Neuronal stem cell (in vitro differentiated cells): ENCODE data around the gene YTHDF1.

ENCODE experiments used
- DNase-seq: peaks from one replicate; pipeline ENCODE4 v3.0.0-alpha.2; 2013; ENCODE audit warnings: low spot score
- H2AFZ ChIP-seq: one replicate; pipeline ENCODE4 v1.6.1; 2013; ENCODE audit warnings: mild to moderate bottlenecking, low read length, inconsistent platforms
- H2AK5ac ChIP-seq: 2 replicates; pipeline ENCODE4 v1.6.1; 2013; ENCODE audit warnings: low read depth, mild to moderate bottlenecking, inconsistent platforms, low read length, moderate library complexity, mixed read lengths
- H2BK120ac ChIP-seq: 2 replicates; pipeline ENCODE4 v1.6.1; 2013; ENCODE audit warnings: low read depth, mild to moderate bottlenecking, inconsistent platforms, low read length, moderate library complexity, mixed read lengths
- H2BK12ac ChIP-seq: one replicate; pipeline ENCODE4 v1.6.1; 2013; ENCODE audit warnings: low read length, inconsistent platforms
- H2BK15ac ChIP-seq: 2 replicates; pipeline ENCODE4 v1.6.1; 2013; ENCODE audit warnings: mild to moderate bottlenecking, low read length, inconsistent platforms, mixed read lengths
- H2BK5ac ChIP-seq: one replicate; pipeline ENCODE4 v1.6.1; 2013; ENCODE audit warnings: inconsistent platforms, mild to moderate bottlenecking, low read length, moderate library complexity
- H3K14ac ChIP-seq: one replicate; pipeline ENCODE4 v1.6.1; 2013; ENCODE audit warnings: low read length, inconsistent platforms
- H3K18ac ChIP-seq: 2 replicates; pipeline ENCODE4 v1.6.1; 2013; ENCODE audit warnings: low read length, inconsistent platforms
- H3K23ac ChIP-seq: 2 replicates; pipeline ENCODE4 v1.6.1; 2013; ENCODE audit warnings: low read depth, mild to moderate bottlenecking, mixed read lengths, low read length, inconsistent platforms; ENCODE audit not compliant: poor library complexity
- H3K27ac ChIP-seq: replicated peaks from 3 replicates; pipeline ENCODE4 v1.5.1; 2013; ENCODE audit warnings: low read length, inconsistent platforms
- H3K27me3 ChIP-seq, 3 experiments: 2 replicates each; pipeline ENCODE4 v1.6.1; 2013; ENCODE audit warnings: low read length in 3 of 3, mild to moderate bottlenecking in 2 of 3, inconsistent platforms in 1 of 3, low read depth in 1 of 3, mixed read lengths in 1 of 3, moderate library complexity in 1 of 3; ENCODE audit not compliant: control insufficient read depth in 3 of 3, insufficient read depth in 3 of 3
- H3K36me3 ChIP-seq, 2 donors: replicated peaks in 1 of 2; 2 replicates each; pipeline ENCODE4 v1.6.1; 2013; ENCODE audit warnings: low read length in 2 of 2; ENCODE audit not compliant: control insufficient read depth in 2 of 2, insufficient read depth in 2 of 2
- H3K4ac ChIP-seq: 2 replicates; pipeline ENCODE4 v1.6.1; 2013; ENCODE audit warnings: inconsistent platforms, mild to moderate bottlenecking, low read length, moderate library complexity
- H3K4me1 ChIP-seq, 2 donors: 1 replicate in 1 of 2; 2 replicates in 1 of 2; pipeline ENCODE4 v1.6.1; 2013; ENCODE audit warnings: low read length in 2 of 2, low read depth in 1 of 2; ENCODE audit not compliant: control insufficient read depth in 2 of 2, insufficient read depth in 1 of 2
- H3K4me2 ChIP-seq: one replicate; pipeline ENCODE4 v1.6.1; 2013; ENCODE audit warnings: mild to moderate bottlenecking, low read length, inconsistent platforms; ENCODE audit not compliant: insufficient read depth, poor library complexity, severe bottlenecking
- H3K4me3 ChIP-seq, 2 donors: 2 replicates each; pipeline ENCODE4 v1.5.1; 2013; ENCODE audit warnings: low read length in 2 of 2, mild to moderate bottlenecking in 2 of 2, inconsistent platforms in 1 of 2, moderate library complexity in 1 of 2
- H3K79me1 ChIP-seq: one replicate; pipeline ENCODE4 v1.6.1; 2013; ENCODE audit warnings: low read depth, mild to moderate bottlenecking, inconsistent platforms, low read length, moderate library complexity
- H3K9ac ChIP-seq: one replicate; pipeline ENCODE4 v1.6.1; 2013; ENCODE audit warnings: mild to moderate bottlenecking, low read depth, low read length, inconsistent platforms; ENCODE audit not compliant: poor library complexity
- H3K9me3 ChIP-seq, 2 donors: replicated peaks in 1 of 2; 2 replicates each; pipeline versions ENCODE3 to v1.6.1; 2013; ENCODE audit warnings: low read length in 2 of 2, mild to moderate bottlenecking in 2 of 2, inconsistent platforms in 1 of 2, low read depth in 1 of 2, mixed read lengths in 1 of 2, moderate library complexity in 1 of 2; ENCODE audit not compliant: control insufficient read depth in 2 of 2, insufficient read depth in 1 of 2
- H4K8ac ChIP-seq: one replicate; pipeline ENCODE4 v1.6.1; 2013; ENCODE audit warnings: low read depth, mild to moderate bottlenecking, inconsistent platforms, low read length, moderate library complexity
- H4K91ac ChIP-seq: one replicate; pipeline ENCODE4 v1.6.1; 2013; ENCODE audit warnings: low read length, low read depth, mild to moderate bottlenecking, inconsistent platforms; ENCODE audit not compliant: poor library complexity
- WGBS, 2 donors: extraction: QIAGEN DNeasy Blood & Tissue Kit; methylation state at CpG; one replicate each; pipeline ENCODE4 v1.1.7; 2013; ENCODE audit warnings: missing lambda C conversion rate in 2 of 2, mixed read lengths in 1 of 2; ENCODE audit not compliant: insufficient read length in 2 of 2, insufficient replicate concordance in 1 of 2; ENCODE audit errors: extremely low coverage in 2 of 2; 5-methylcytosine and 5-hydroxymethylcytosine counted together

YTHDF1 gene

DNA sequence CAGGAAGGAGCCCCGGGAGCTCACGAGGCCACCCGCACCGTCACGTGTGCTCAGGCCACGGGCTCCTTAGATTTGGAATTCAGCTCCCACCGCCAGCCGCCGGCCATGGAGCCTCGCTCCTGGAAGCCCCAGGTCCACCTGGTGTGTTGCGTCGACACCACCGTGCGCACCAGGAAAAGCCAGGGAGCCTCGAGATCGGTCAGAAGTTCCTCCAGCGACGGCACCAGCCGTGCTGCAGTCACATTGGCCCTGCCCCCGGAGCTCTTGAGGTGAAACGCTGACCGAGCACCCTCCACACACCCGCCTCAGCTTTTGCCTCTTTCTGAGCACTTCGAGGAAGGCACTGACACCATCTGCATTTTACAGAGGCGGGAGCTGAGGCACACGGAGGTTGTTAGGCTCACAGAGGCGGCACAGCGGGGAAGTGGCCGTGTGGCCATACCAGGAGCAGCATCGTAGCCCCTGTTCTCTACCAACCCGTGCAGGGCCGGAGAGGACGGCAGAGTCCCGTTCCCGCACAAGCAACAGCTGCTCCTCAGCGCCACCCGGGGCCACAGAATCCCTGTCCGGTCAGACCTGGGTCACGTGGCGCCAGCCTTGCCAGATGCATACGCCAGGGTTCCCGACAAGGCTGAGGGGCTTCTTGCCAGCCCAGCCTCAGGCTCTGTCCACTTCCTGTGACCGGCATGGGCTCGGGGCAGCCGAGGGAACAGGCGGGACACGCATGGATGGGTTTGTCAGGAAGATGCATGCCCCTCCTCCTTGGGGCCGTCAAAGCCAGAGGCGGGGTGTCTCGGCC lies 30.8 kb upstream of the YTHDF1 start:
- no peak overlapping the region for H3K4ac ChIP-seq
- H2AK5ac ChIP-seq, result peak overlapping the region; percentile 40
- peak overlapping the region; percentile 2 for H2BK12ac ChIP-seq
- no peaks in the 10 kb centered on the region for H3K27me3 ChIP-seq
- H2BK15ac ChIP-seq, result peak overlapping the region; percentile 27
- no peak overlapping the region for H3K27ac ChIP-seq
- WGBS, 2 donors, result no CpG with 5 or more reads among the region's 50 CpGs
- no peak overlapping the region for H4K91ac ChIP-seq
- peak overlapping the region; percentile 50 for H3K9ac ChIP-seq
- H3K36me3 ChIP-seq, result peaks cover 2 to 21% of the 10 kb centered on the region in 2 donors
- peaks cover 13% of the 10 kb centered on the region for H3K79me1 ChIP-seq
- H3K14ac ChIP-seq, result peak overlapping the region; percentile 94
- peak overlapping the region; percentile 90 for H3K18ac ChIP-seq
- H3K4me2 ChIP-seq, result no peak overlapping the region
- H2AFZ ChIP-seq, result no peak overlapping the region
- peak overlapping the region; percentile 83 for H3K23ac ChIP-seq
- H3K4me1 ChIP-seq, result peaks cover 11 to 19% of the 10 kb centered on the region in 2 donors
- H3K4me3 ChIP-seq, result no peak overlapping the region
- H2BK120ac ChIP-seq, result no peak overlapping the region
- no peaks in the 10 kb centered on the region for H3K9me3 ChIP-seq
- peak overlapping the region; percentile 53 for H2BK5ac ChIP-seq
- H4K8ac ChIP-seq, result no peak overlapping the region
- DNase-seq, result no peak

DNA sequence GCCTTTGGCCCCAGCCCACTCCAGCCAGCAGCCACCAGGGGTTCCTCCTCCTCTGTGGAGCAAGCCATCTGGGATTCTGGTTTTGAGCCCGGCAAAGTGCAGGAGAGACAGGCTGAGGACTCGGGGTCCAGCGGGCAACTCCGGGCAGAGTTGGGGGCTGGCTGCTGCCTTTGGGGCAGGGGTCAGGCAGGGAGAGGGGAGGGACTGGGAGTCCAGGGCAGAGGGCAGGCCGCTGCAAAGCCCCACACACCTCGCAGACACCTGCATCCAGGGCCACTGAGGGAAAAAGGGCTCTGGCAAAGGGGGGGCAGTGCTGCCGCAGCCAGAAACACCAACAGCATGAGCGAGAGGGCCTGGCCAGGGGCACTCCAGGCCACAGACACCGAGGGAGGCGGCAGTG lies 28.5 kb upstream of the YTHDF1 start:
- Histone ChIP-seq H3K4me3 (no peak overlapping the region), H3K27ac (no peak overlapping the region), H3K4me2 (no peak overlapping the region), H3K36me3 (peaks cover 2 to 17% of the 10 kb centered on the region in 2 donors), H3K27me3 (no peaks in the 10 kb centered on the region), H4K91ac (no peak overlapping the region), H2AK5ac (no peak overlapping the region), H2AFZ (no peak overlapping the region), H3K14ac (no peak overlapping the region), H3K18ac (peak overlapping the region; percentile 64), H4K8ac (no peak overlapping the region), H3K23ac (peak overlapping the region; percentile 6), H3K79me1 (peaks cover 8% of the 10 kb centered on the region), H3K4me1 (peaks cover 11 to 23% of the 10 kb centered on the region in 2 donors), H3K9me3 (no peaks in the 10 kb centered on the region), H3K9ac (no peak overlapping the region), H2BK120ac (no peak overlapping the region), H2BK15ac (no peak overlapping the region), H2BK5ac (no peak overlapping the region), H3K4ac (no peak overlapping the region), H2BK12ac (no peak overlapping the region)
- DNase-seq, result no peak
- no CpG with 5 or more reads among the region's 10 CpGs for WGBS, 2 donors

DNA sequence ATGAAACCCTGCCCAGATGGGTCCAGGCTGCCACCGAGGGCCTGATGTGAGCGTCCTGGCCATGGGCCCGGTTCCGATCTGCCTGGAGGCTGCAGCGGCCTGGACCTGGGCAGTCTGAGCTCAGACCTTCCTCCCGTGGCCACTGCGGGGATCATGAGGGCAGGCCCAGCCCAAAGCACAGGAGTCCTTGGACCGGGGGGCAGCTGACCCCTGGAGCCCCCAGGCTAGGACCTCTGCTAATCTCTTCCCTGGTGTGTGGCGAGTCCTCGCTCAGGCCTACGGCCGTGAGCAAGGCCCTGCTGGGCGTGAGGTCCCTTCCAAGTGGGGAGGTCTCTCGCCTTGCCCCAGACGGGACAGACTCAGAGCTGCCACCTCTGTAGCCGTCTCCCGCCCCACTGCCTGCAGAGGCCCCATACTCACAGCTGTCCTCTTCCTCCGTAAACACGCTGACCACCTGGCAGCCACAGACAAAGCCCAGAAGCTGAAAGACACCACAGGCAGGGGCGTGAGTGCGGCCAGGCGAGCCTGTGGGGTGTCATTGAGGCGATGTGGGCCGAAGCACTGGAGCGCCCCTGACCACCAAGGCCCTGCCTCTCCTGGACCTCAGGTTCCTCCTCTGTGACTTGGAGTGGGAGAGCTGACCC lies 27.8 kb upstream of the YTHDF1 start:
- peaks cover 0 to 15% of the 10 kb centered on the region in 2 donors for H3K36me3 ChIP-seq
- H3K9me3 ChIP-seq, result no peaks in the 10 kb centered on the region
- H3K4me2 ChIP-seq, result no peak overlapping the region
- H4K8ac ChIP-seq, result no peak overlapping the region
- H3K79me1 ChIP-seq, result peaks cover 5% of the 10 kb centered on the region
- H3K14ac ChIP-seq, result peak overlapping the region; percentile 38
- H3K27me3 ChIP-seq, result no peaks in the 10 kb centered on the region
- H2AFZ ChIP-seq, result no peak overlapping the region
- DNase-seq, result no peak
- peaks cover 11 to 23% of the 10 kb centered on the region in 2 donors for H3K4me1 ChIP-seq
- no peak overlapping the region for H2BK15ac ChIP-seq
- H2BK12ac ChIP-seq, result no peak overlapping the region
- peak overlapping the region; percentile 46 for H2AK5ac ChIP-seq
- H2BK5ac ChIP-seq, result no peak overlapping the region
- peak overlapping the region; percentile 72 for H4K91ac ChIP-seq
- peak overlapping the region; percentile 77 for H3K9ac ChIP-seq
- WGBS, 2 donors, result no CpG with 5 or more reads among the region's 25 CpGs
- no peak overlapping the region for H3K27ac ChIP-seq
- H3K4ac ChIP-seq, result peak overlapping the region; percentile 37
- no peak overlapping the region for H3K4me3 ChIP-seq
- H2BK120ac ChIP-seq, result no peak overlapping the region
- H3K23ac ChIP-seq, result peak overlapping the region; percentile 17
- H3K18ac ChIP-seq, result peak overlapping the region; percentile 71

DNA sequence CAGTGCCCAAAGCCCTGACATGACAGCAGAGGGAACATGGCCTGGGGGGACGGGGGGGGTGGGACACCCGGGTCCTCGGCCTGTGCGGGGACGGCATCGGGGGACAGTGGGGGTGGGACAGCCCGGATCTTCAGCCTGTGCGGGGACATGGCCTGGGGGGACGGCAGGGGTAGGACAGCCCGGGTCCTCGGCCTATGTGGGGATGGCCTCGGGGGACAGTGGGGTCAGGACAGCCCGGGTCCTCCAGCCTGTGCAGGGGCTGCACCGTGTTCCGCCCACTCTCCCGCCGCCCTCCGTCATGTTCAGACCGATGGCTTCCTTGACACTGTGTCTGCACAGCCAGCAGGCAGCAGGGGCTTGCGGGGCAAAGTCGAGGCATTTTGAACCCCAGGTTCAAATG lies 26.8 kb upstream of the YTHDF1 start:
- Histone ChIP-seq H3K27ac (no peak overlapping the region), H2BK12ac (no peak overlapping the region), H3K4ac (no peak overlapping the region), H2AFZ (no peak overlapping the region), H3K9ac (no peak overlapping the region), H3K27me3 (no peaks in the 10 kb centered on the region), H3K4me3 (no peak overlapping the region), H3K18ac (no peak overlapping the region), H3K79me1 (peaks cover 4% of the 10 kb centered on the region), H2BK15ac (no peak overlapping the region), H3K14ac (peak overlapping the region; percentile 56), H3K4me1 (peaks cover 11 to 19% of the 10 kb centered on the region in 2 donors), H2BK5ac (peak overlapping the region; percentile 54), H3K4me2 (no peak overlapping the region), H4K8ac (no peak overlapping the region), H3K23ac (no peak overlapping the region), H2AK5ac (no peak overlapping the region), H2BK120ac (no peak overlapping the region), H3K9me3 (no peaks in the 10 kb centered on the region), H4K91ac (no peak overlapping the region), H3K36me3 (peaks cover 0 to 15% of the 10 kb centered on the region in 2 donors)
- no CpG with 5 or more reads among the region's 21 CpGs for WGBS, 2 donors
- no peak for DNase-seq
